ENCODE data around the gene SAA2. TPM values are rescaled to one million over a fixed set of nuclear protein-coding genes. Genes with fewer than 3 reads are reported as not detected.

The SAA2 gene
- total RNA-seq, 1 experiment from 2014 or later = not detected

DNA sequence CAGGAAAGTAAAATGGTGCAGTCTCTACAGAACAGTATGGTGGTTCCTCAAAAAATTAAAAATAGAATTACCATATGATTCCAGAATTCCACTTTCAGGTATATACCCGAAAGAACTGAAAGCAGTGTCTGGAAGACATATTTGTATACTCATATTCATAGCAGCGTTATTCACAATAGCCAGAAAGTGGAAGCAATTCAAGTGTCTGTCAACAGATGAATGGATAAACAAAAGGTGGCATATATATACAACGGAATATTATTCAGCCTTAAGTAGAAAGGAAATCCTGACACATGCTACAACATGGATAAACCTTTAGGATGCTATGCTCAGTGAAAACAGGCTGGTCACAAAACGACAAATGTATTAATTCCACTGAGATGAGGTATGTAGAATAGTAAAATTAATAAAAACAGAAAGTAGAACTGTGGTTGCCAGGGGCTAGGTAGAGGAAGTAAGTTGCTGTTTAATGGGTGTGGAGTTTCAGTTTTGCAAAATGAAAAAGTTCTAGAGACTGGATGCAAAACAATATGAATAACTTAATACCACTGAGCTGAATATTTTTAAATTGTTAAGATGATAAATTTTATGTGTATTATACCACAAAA is 32.1 kb upstream of the SAA2 start:
- Histone ChIP-seq H2BK5ac (ENCODE audit: insufficient read length, low read length) (no peak overlapping the region), H3K79me2 (ENCODE audit: insufficient read depth, low read length) (no peaks in the 10 kb centered on the region), H2BK120ac (ENCODE audit: low read depth, low read length, poor library complexity, severe bottlenecking) (no peak overlapping the region), H3K14ac (ENCODE audit: insufficient read depth, low read length) (no peak overlapping the region), H4K8ac (replicated peaks; ENCODE audit: insufficient read length, low read depth, low read length) (no peak overlapping the region), H3K9me3 (ENCODE audit: control insufficient read depth, low read depth, low read length) (no peaks in the 10 kb centered on the region), H2BK15ac (ENCODE audit: low read depth, low read length) (no peak overlapping the region), H3K23ac (ENCODE audit: insufficient read length, low read depth, low read length) (no peak overlapping the region), H3K27ac (ENCODE audit: insufficient read length, low read depth, low read length) (no peak overlapping the region), H2BK20ac (ENCODE audit: low read depth, low read length, poor library complexity, severe bottlenecking) (no peak overlapping the region), H2AK5ac (ENCODE audit: insufficient read length, low read length) (no peak overlapping the region), H4K5ac (ENCODE audit: insufficient read length, low read depth, low read length) (no peak overlapping the region), H3K4me2 (ENCODE audit: insufficient read depth, insufficient read length, low read length) (no peak overlapping the region), H3K9ac (ENCODE audit: extremely low read depth, insufficient read length, low read length) (no peak overlapping the region), H3K4ac (ENCODE audit: low read depth, low read length) (no peak overlapping the region), H3K79me1 (ENCODE audit: insufficient read depth, low read depth, low read length, poor library complexity, severe bottlenecking) (no peaks in the 10 kb centered on the region), H4K20me1 (ENCODE audit: control insufficient read depth, insufficient read depth, insufficient read length) (no peaks in the 10 kb centered on the region), H4K91ac (ENCODE audit: insufficient read length, low read depth, low read length) (no peak overlapping the region), H2BK12ac (ENCODE audit: insufficient read length, low read depth, low read length) (no peak overlapping the region), H3K4me1 (ENCODE audit: insufficient read depth, low read length) (no peaks in the 10 kb centered on the region), H3K27me3 (ENCODE audit: insufficient read depth, low read length) (no peaks in the 10 kb centered on the region), H3K18ac (ENCODE audit: insufficient read length, low read depth, low read length) (no peak overlapping the region), H3K56ac (ENCODE audit: insufficient read length, low read depth, low read length) (no peak overlapping the region), H2AFZ (ENCODE audit: low read length) (no peak overlapping the region), H3T11ph (ENCODE audit: low read length) (no peak overlapping the region), H3K23me2 (ENCODE audit: insufficient read length, low read depth, low read length, poor library complexity, severe bottlenecking) (no peaks in the 10 kb centered on the region)
- Mint-ChIP-seq H3K4me3 (no peak overlapping the region), H3K9me3 (peaks cover 2 to 3% of the 10 kb centered on the region in 2 experiments; a peak in 2 of 5 replicates), H3K36me3 (ENCODE audit: insufficient read depth in 1 of 3, low read depth in 3 of 3) (peaks cover 32 to 60% (median 57%) of the 10 kb centered on the region in 3 experiments; a peak in 6 of 7 replicates), H3K27me3 (ENCODE audit: low read depth) (no peaks in the 10 kb centered on the region), H3K4me1 (no peaks in the 10 kb centered on the region), H3K27ac (no peak overlapping the region)
- TF ChIP-seq, protein P1, sequence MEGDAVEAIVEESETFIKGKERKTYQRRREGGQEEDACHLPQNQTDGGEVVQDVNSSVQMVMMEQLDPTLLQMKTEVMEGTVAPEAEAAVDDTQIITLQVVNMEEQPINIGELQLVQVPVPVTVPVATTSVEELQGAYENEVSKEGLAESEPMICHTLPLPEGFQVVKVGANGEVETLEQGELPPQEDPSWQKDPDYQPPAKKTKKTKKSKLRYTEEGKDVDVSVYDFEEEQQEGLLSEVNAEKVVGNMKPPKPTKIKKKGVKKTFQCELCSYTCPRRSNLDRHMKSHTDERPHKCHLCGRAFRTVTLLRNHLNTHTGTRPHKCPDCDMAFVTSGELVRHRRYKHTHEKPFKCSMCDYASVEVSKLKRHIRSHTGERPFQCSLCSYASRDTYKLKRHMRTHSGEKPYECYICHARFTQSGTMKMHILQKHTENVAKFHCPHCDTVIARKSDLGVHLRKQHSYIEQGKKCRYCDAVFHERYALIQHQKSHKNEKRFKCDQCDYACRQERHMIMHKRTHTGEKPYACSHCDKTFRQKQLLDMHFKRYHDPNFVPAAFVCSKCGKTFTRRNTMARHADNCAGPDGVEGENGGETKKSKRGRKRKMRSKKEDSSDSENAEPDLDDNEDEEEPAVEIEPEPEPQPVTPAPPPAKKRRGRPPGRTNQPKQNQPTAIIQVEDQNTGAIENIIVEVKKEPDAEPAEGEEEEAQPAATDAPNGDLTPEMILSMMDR (conservative IDR thresholded peaks at IDR 0.05) = no peak
- WGBS (ENCODE audit: extremely low coverage, insufficient read length, low lambda C conversion rate) = no CpG with 5 or more reads among the region's 4 CpGs
- no peak for DNase-seq

All from H9 (cell line).